Nephron (organoid): Measurements from ENCODE around the gene DHDH.
"Not testable (repeated sequence)": the region's sequence is repeated elsewhere in the genome, so short reads cannot be mapped to it uniquely, and the experiment has no call there.

Experiments
- H3K27ac Mint-ChIP-seq, 3 experiments: 2 replicates each; pipeline ENCODE4 v1.8.0; 2020; ENCODE audit warnings: mixed read lengths in 3 of 3, mild to moderate bottlenecking in 2 of 3, moderate library complexity in 1 of 3
- H3K27me3 Mint-ChIP-seq: 2 replicates; pipeline ENCODE4 v1.8.0; 2021; ENCODE audit warnings: low read depth, mild to moderate bottlenecking, moderate library complexity, mixed read lengths
- H3K36me3 Mint-ChIP-seq: 2 replicates; pipeline ENCODE4 v1.8.0; 2020; ENCODE audit warnings: low read depth, mixed read lengths
- H3K4me1 Mint-ChIP-seq: 2 replicates; pipeline ENCODE4 v1.8.0; 2020; ENCODE audit warnings: mixed read lengths
- H3K4me3 Mint-ChIP-seq, 3 experiments: 2 replicates each; pipeline ENCODE4 v1.8.0; 2020; ENCODE audit warnings: mild to moderate bottlenecking in 3 of 3, mixed read lengths in 3 of 3, moderate library complexity in 2 of 3
- H3K9me3 Mint-ChIP-seq: 2 replicates; pipeline ENCODE4 v1.8.0; 2020; ENCODE audit warnings: mixed read lengths
- CTCF ChIP-seq, 3 experiments: fragments of 200-600 bp; sonication (generic); IDR thresholded peaks; one replicate each; pipeline ENCODE4 v1.5.0; 2021; ENCODE audit warnings: antibody characterized with exemption in 3 of 3; ENCODE audit not compliant: unreplicated experiment in 3 of 3

Gene DHDH

GRCh38 chr19:48921721-48922500 lies 11.6 kb upstream of the DHDH start:
- Mint-ChIP-seq H3K9me3 (no peaks in the 10 kb centered on the region), H3K27me3 (peaks cover 2% of the 10 kb centered on the region), H3K4me1 (no peaks in the 10 kb centered on the region), H3K4me3 (no peak overlapping the region), H3K36me3 (peaks cover 26% of the 10 kb centered on the region), H3K27ac (no peak overlapping the region)
- TF ChIP-seq CTCF (IDR thresholded peaks at IDR 0.05; ENCODE audit: unreplicated experiment in 3 of 3) = no peak

- TF ChIP-seq CTCF (IDR thresholded peaks at IDR 0.05; ENCODE audit: unreplicated experiment in 3 of 3) = no peak
- H3K36me3 Mint-ChIP-seq = peaks cover 22% of the 10 kb centered on the region
These were observed 10.7 kb upstream of the DHDH start for GRCh38 chr19:48922548-48923490.

GRCh38 chr19:48925240-48925843 lies 8.2 kb upstream of the DHDH start:
- Mint-ChIP-seq H3K4me1 (no peaks in the 10 kb centered on the region), H3K27me3 (peaks cover 4% of the 10 kb centered on the region), H3K36me3 (peaks cover 11% of the 10 kb centered on the region), H3K27ac (no peak overlapping the region), H3K4me3 (no peak overlapping the region), H3K9me3 (no peaks in the 10 kb centered on the region)
- TF ChIP-seq CTCF (IDR thresholded peaks at IDR 0.05; ENCODE audit: unreplicated experiment in 3 of 3) = no peak

More at GRCh38 chr19:48922548-48923490, 10.7 kb upstream of the DHDH start:
- Mint-ChIP-seq H3K4me1 (no peaks in the 10 kb centered on the region), H3K4me3 (no peak overlapping the region), H3K9me3 (no peaks in the 10 kb centered on the region), H3K27me3 (peaks cover 4% of the 10 kb centered on the region), H3K27ac (no peak overlapping the region)

- peaks cover 11% of the 10 kb centered on the region for H3K36me3 Mint-ChIP-seq
- H3K4me1 Mint-ChIP-seq, H3K27ac Mint-ChIP-seq, H3K4me3 Mint-ChIP-seq, H3K27me3 Mint-ChIP-seq, H3K9me3 Mint-ChIP-seq: not testable (repeated sequence)
These were observed 7.6 kb upstream of the DHDH start for GRCh38 chr19:48925890-48926289.

- H3K4me3 Mint-ChIP-seq = no peak overlapping the region
- H3K36me3 Mint-ChIP-seq = peaks cover 7% of the 10 kb centered on the region
- no peaks in the 10 kb centered on the region for H3K4me1 Mint-ChIP-seq
- no peaks in the 10 kb centered on the region for H3K9me3 Mint-ChIP-seq
- no peak overlapping the region for H3K27ac Mint-ChIP-seq
- no peak for TF ChIP-seq CTCF (IDR thresholded peaks at IDR 0.05; ENCODE audit: unreplicated experiment in 3 of 3)
- peaks cover 10% of the 10 kb centered on the region for H3K27me3 Mint-ChIP-seq
These were observed 6.6 kb upstream of the DHDH start for GRCh38 chr19:48926909-48927308.

GRCh38 chr19:48927692-48928091 lies 5.8 kb upstream of the DHDH start:
- H3K36me3 Mint-ChIP-seq, H3K9me3 Mint-ChIP-seq, H3K27ac Mint-ChIP-seq, H3K4me1 Mint-ChIP-seq, H3K4me3 Mint-ChIP-seq: not testable (repeated sequence)
- H3K27me3 Mint-ChIP-seq = peaks cover 13% of the 10 kb centered on the region
